GM19455 (cell line): ENCODE data around the gene ID4.
"Not testable (repeated sequence)": the region's sequence is repeated elsewhere in the genome, so short reads cannot be mapped to it uniquely, and the experiment has no call there.

ENCODE experiments used
- ATAC-seq: cut with Tn5 transposase; IDR thresholded peaks from one replicate; pipeline ENCODE4 v1.9.1; 2021; ENCODE audit not compliant: unreplicated experiment

The ID4 gene

DNA sequence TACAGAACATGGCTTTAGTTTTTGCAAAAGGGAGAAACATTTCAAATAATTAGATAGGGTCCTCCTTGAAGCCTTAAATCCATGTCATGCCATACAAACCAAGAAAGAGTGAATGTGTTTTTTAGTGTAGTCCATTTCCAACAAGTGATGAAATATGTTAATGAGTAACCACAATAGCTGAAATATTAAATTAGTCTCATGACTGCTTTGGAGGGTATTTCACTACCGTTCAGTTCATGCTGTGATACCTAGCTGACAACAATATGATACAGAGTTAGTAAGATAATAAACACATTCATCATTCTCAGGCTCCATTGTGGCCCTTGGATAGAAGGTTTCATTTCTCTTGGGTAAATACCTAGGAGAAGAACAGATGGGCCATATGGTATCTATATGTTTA is 5.8 kb upstream of the ID4 start:
- no peak for ATAC-seq

DNA sequence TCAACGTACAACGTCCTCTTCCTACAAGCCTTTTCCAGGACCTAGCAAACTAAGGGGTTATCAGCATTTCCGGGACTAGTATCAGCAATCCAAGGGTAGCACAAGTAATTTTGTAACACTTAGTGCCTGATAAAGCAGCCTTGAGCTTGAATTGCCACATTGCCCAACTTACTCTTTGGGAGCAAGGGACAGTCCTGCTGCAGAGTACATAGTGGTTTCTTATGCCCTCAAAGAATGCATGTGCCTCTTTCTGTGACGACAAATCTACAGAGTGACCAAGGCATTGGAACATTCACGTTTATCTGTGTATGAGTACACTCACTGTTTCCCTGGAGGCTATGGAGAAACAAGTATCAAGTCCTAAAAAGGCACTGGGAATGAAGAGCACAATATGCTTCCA is 3.2 kb upstream of the ID4 start:
- ATAC-seq: no peak

GRCh38 chr6:19834858-19835257 is 2.3 kb upstream of the ID4 start:
- ATAC-seq: no peak

GRCh38 chr6:19835605-19836004 is 1.6 kb upstream of the ID4 start:
- no peak for ATAC-seq

DNA sequence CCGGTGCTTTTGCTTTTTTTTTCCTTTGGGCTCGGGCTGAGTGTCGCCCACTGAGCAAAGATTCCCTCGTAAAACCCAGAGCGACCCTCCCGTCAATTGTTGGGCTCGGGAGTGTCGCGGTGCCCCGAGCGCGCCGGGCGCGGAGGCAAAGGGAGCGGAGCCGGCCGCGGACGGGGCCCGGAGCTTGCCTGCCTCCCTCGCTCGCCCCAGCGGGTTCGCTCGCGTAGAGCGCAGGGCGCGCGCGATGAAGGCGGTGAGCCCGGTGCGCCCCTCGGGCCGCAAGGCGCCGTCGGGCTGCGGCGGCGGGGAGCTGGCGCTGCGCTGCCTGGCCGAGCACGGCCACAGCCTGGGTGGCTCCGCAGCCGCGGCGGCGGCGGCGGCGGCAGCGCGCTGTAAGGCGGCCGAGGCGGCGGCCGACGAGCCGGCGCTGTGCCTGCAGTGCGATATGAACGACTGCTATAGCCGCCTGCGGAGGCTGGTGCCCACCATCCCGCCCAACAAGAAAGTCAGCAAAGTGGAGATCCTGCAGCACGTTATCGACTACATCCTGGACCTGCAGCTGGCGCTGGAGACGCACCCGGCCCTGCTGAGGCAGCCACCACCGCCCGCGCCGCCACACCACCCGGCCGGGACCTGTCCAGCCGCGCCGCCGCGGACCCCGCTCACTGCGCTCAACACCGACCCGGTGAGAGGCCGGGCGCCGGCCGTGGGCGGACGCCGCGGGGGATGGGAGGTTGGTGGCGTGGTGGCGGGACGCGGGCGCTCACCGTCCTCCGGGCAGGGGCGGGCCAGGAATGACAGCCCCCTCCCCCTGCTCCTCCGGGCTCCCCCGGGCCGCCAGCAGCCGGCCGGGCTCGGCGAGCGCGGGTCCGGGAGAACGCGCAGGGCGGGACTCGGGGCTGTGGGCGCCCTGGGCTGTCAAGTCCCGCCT is 606 bp downstream of the ID4 start:
- no peak for ATAC-seq

GRCh38 chr6:19838442-19839236 is 1.5 kb downstream of the ID4 start:
- no peak for ATAC-seq

- no peak for ATAC-seq
These were observed 2.0 kb downstream of the ID4 start for GRCh38 chr6:19839237-19839546.

GRCh38 chr6:19839788-19840187 is 2.6 kb downstream of the ID4 start:
- ATAC-seq: no peak

DNA sequence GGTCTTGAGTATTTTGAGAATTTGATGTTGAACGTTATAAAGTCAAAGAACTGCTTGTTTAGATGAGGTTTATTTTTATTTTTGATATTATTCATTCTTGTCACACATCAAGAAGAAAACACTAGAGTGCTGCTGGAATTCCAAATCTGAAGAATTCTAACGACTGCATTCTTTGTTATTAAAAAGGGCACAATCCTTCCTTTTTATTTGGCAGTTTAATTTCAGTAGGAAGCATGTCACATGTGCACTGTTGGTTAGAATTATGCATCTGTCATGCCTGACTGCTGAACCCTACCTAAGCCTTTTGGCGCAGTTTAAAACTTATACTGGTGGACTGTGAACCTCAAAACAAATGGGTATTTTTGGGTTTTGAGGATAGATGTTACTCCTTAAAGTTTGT is 4.0 kb downstream of the ID4 start:
- no peak for ATAC-seq

GRCh38 chr6:19842030-19842615 is 5.0 kb downstream of the ID4 start:
- no peak for ATAC-seq

- ATAC-seq: no peak
These were observed 7.5 kb downstream of the ID4 start for GRCh38 chr6:19844689-19845088.

DNA sequence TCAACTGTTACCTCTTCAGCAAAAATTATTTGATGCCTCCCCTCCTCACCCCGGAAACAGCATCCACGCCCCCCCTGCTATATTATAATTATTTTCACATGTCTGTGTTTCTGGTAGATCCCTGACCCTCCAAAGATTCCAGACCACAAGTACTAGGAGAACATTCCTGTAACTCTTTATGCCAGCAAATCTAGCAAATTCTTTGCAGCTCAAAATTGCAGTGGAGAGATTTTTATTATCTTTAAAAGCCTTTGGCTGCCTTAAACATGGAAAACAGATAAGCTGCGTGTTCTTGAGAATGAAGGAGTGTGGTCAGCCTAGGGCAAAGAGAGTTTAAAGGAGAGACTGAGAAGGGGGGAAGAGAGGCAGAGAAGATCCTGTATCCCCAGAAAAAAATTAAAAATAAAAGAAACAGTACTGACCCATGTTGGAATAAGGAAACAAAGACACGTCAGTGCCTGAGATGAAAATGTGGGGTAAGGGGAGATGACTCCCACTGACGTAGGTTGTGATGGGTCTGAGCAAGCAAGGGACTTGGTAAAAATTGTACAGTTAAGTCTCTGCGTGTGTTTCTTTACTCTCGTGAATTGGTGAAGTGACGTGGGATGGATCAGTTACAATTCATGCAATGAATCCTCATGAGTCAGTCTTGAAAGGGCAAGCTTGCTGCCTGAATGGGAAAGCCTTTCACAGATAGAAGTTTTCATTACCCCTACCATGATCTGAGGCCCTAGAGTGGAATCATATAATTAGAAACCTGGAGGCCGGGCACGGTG is 8.3 kb downstream of the ID4 start:
- no peak for ATAC-seq

GRCh38 chr6:19848465-19849029 is 11.4 kb downstream of the ID4 start:
- no peak for ATAC-seq

- ATAC-seq: no peak
These were observed 12.0 kb downstream of the ID4 start for GRCh38 chr6:19849196-19849595.

GRCh38 chr6:19849755-19850154 is 12.6 kb downstream of the ID4 start:
- no peak for ATAC-seq

DNA sequence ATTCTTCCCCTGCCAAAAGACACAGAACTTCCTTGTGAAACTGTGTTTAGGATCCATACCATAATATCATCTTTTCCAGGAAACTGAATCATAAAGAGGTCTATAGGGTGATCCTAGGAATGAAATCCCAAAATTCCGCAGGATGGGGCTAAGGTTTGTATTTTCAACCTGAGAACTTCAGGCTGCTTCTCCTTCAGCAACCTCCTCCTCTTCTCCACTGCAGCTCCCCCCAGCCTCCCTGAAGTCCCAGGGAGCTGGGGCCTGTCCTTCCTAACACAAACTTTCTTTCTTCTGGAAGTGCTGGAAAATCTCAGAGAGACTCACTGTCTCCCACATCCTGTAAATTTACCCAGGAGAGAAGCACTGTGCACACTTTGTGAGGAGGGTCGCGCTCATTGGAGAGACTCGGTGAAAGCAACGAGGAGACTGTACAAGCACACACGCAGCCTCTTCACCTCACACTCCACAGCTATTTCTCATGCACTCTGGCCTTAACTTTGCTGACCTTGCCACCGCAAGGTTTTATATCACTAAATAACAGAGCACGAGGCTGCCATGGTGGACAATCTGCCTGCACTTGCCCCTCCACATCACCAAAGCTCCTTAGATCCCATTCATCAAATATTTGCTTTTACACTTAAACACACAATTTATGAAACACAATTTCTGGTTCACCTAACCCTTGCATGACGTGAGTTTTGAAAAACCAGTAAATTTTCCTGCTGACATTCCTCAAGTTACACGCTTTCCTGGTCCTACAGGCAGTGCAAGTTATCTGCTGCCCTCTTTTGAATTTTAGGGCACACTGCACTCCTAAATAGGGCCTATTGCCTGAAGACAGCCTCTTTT is 14.3 kb downstream of the ID4 start:
- ATAC-seq: no peak

GRCh38 chr6:19852090-19852457 is 14.9 kb downstream of the ID4 start:
- no peak for ATAC-seq

- no peak for ATAC-seq
These were observed 15.8 kb downstream of the ID4 start for GRCh38 chr6:19852927-19853326.

- not testable (repeated sequence) for ATAC-seq
These were observed 17.3 kb downstream of the ID4 start for GRCh38 chr6:19854421-19855015.

DNA sequence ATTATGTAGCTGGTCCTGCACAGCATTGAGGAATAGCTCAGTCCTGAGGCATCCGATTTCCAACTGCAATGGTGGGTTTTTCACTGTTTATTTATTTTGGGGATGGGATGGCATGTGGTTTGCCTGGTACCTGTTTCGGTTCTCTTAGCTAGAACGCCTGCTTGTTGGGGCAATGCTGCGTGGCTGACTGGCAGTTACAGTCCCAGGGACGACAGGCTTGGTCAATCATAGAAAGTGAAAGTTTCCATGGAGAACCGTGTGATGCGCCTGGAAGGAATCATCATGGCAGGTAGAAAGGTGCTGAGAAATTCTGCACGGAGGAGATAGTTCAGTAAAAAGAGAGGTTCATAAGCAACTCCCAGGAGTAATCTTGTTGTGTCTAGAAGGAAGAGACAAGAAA is 18.4 kb downstream of the ID4 start:
- ATAC-seq: no peak
